ENCODE results near the gene ZNF385C.

GRCh38 chr17:42053731-42054500, 44.4 kb downstream of the ZNF385C start:
- no peak for TF ChIP-seq CTCF (IDR thresholded peaks at IDR 0.05 in 2 of 3, conservative IDR thresholded peaks at IDR 0.05 in 1 of 3; ENCODE audit: borderline replicate concordance in 1 of 3, insufficient read depth in 1 of 3, low read depth in 2 of 3, low read length in 2 of 3)
- no peak for TF ChIP-seq REST (IDR thresholded peaks at IDR 0.05; ENCODE audit: low read depth)
